Measurements from ENCODE around the gene CSNK1E.

GRCh38 chr22:38345782-38346181 is 28.5 kb upstream of the CSNK1E start:
- TF ChIP-seq EP300 (IDR thresholded peaks at IDR 0.05) (no peak), CTCF (IDR thresholded peaks at IDR 0.05) (no peak), POLR2AphosphoS5 (IDR thresholded peaks at IDR 0.05) (no peak)

All from esophagus muscularis mucosa (tissue), 4 donors.